HEK293T (cell line): ENCODE measurements around the gene TRIM7.
"Not testable (repeated sequence)": the region's sequence is repeated elsewhere in the genome, so short reads cannot be mapped to it uniquely, and the experiment has no call there.

Experiments
- CTCF ChIA-PET: fragments of 350-600 bp; formaldehyde crosslinking; extraction: SDS; loops from one replicate; lab custom pipeline; 2021; ENCODE audit warnings: antibody characterized with exemption, inconsistent platforms; lab: Yijun Ruan, JAX
- POLR2A ChIA-PET: fragments of 350-600 bp; formaldehyde crosslinking; extraction: SDS; loops from one replicate; lab custom pipeline; 2020; ENCODE audit warnings: antibody characterized with exemption, inconsistent platforms; lab: Yijun Ruan, JAX
- DNase-seq: peaks from one replicate; pipeline ENCODE4 v3.0.0; 2012; ENCODE audit warnings: mixed read lengths; ENCODE audit errors: extremely low spot score
- ARNT ChIP-seq: fragments of 450-650 bp; IDR thresholded peaks from 2 replicates; pipeline ENCODE4 v1.6.1; 2017; ENCODE audit warnings: mild to moderate bottlenecking
- BHLHE40 ChIP-seq: fragments of 450-650 bp; IDR thresholded peaks from 2 replicates; pipeline ENCODE4 v1.6.1; 2016; ENCODE audit warnings: mild to moderate bottlenecking, moderate library complexity, borderline replicate concordance
- CTBP1 ChIP-seq: fragments of 450-650 bp; IDR thresholded peaks from 2 replicates; pipeline ENCODE4 v1.6.1; 2016; ENCODE audit warnings: borderline replicate concordance
- ELF4 ChIP-seq: fragments of 450-650 bp; IDR thresholded peaks from 2 replicates; pipeline ENCODE4 v1.6.1; 2017; ENCODE audit warnings: antibody characterized with exemption
- FOXA1 ChIP-seq: fragments of 450-650 bp; IDR thresholded peaks from 2 replicates; pipeline ENCODE4 v1.6.1; 2016; ENCODE audit warnings: mild to moderate bottlenecking
- FOXK2 ChIP-seq: fragments of 450-650 bp; IDR thresholded peaks from 2 replicates; pipeline ENCODE4 v1.6.1; 2016; ENCODE audit warnings: mild to moderate bottlenecking
- FOXM1 ChIP-seq: fragments of 450-650 bp; IDR thresholded peaks from 2 replicates; pipeline ENCODE4 v1.6.1; 2017; ENCODE audit warnings: mild to moderate bottlenecking, borderline replicate concordance
- HDGF ChIP-seq: fragments of 450-650 bp; IDR thresholded peaks from 2 replicates; pipeline ENCODE4 v1.6.1; 2017; ENCODE audit warnings: antibody characterized with exemption, borderline replicate concordance
- L3MBTL2 ChIP-seq: fragments of 450-650 bp; conservative IDR thresholded peaks from 2 replicates; pipeline ENCODE4 v1.6.1; 2016; ENCODE audit warnings: mild to moderate bottlenecking
- LEF1 ChIP-seq: fragments of 450-650 bp; IDR thresholded peaks from 2 replicates; pipeline ENCODE4 v1.6.1; 2017; ENCODE audit warnings: mild to moderate bottlenecking, borderline replicate concordance
- NFRKB ChIP-seq: fragments of 450-650 bp; IDR thresholded peaks from 2 replicates; pipeline ENCODE4 v1.6.1; 2016; ENCODE audit warnings: mild to moderate bottlenecking, moderate library complexity
- SP1 ChIP-seq: fragments of 450-650 bp; IDR thresholded peaks from 2 replicates; pipeline ENCODE4 v1.6.1; 2017
- SUZ12 ChIP-seq: fragments of 450-650 bp; IDR thresholded peaks from 2 replicates; pipeline ENCODE4 v1.6.1; 2016; ENCODE audit warnings: mild to moderate bottlenecking
- TARDBP ChIP-seq: fragments of 450-650 bp; IDR thresholded peaks from 2 replicates; pipeline ENCODE4 v1.6.1; 2016
- ZNF384 ChIP-seq: fragments of 450-650 bp; IDR thresholded peaks from 2 replicates; pipeline ENCODE4 v1.6.1; 2016
- TF ChIP-seq, protein P1 (sequence below): fragments of 450-650 bp; IDR thresholded peaks from 2 replicates; pipeline ENCODE4 v1.6.1; 2016

TRIM7 gene

DNA sequence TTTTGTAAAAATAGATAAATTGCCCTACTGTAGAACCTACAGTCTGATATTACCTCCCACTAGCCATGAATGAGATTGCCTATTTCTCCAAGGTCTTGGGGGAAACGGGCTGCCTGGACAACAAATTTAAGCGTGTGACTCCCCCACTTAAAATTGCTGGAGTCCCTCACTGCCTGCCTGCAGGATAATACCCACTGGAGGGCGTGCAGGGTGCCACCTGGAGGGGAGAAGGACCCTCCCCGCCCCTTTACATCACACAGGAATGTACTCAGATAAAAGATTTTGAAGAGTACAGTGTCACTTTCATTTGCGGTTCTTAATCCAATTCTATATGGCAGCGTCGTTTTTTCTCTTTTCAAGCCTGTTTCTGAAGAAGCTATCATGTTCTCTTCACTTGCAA lies 6.2 kb upstream of the TRIM7 start:
- TF ChIP-seq SP1: no peak
- no peak for TF ChIP-seq ARNT
- no peak for TF ChIP-seq TARDBP
- TF ChIP-seq FOXM1: no peak
- TF ChIP-seq SUZ12: no peak
- no peak for TF ChIP-seq L3MBTL2
- TF ChIP-seq HDGF: no peak
- DNase-seq: no peak
- POLR2A ChIA-PET: interaction anchor here (1.0 to 1.8 kb wide), 3 partner anchors 12 to 33 kb away, joined by 3 to 8 read pairs (median 6); partner anchors contain the start of gene TRIM41
- CTCF ChIA-PET: no interaction called here

DNA sequence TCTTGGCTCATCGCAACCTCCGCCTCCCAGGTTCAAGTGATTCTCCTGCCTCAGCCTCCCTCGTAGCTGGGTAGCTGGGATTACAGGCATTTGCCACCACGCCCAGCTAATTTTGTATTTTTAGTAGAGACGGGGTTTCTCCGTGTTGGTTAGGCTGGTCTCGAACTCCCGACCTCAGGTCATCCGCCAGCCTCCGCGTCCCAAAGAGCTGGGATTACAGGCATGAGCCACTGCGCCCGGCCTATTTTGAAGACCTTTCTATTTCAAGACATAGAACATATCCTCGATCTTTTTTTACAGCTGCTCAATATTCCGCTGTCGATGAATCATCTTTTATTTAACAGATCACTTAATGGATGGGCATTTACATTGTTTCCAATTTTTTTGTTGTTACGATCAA lies 5.7 kb upstream of the TRIM7 start:
- POLR2A ChIA-PET: interaction anchor here (1.5 to 1.8 kb wide), 2 partner anchors 13 to 19 kb away, joined by 6 to 8 read pairs; partner anchors contain the start of gene TRIM41

DNA sequence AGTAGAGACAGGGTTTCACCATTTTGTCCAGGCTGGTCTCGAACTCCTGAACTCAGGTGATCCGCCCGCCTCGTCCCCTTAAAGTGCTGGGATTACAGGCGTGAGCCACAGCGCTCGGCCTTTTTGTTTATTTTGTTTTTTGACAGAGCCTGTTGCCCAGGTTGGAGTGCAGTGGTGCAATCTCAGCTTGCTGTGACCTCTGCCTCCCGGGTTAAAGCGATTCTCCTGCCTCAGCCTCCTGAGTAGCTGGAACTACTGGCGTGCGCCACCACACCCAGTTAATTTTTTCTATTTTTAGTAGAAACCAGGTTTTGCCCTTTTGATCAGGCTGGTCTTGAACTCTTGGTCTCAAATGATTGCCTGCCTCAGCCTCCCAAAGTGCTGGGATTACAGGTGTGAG lies 5.2 kb upstream of the TRIM7 start:
- DNase-seq, CTCF ChIA-PET: not testable (repeated sequence)
- 0 out of 2 replicates have a peak, but pooled peaks have one; percentile 19 for TF ChIP-seq ZNF384
- POLR2A ChIA-PET: interaction anchor here (1.5 to 1.8 kb wide), 2 partner anchors 13 to 18 kb away, joined by 6 to 8 read pairs; partner anchors contain the start of gene TRIM41

More for the DNA sequence above, 5.7 kb upstream of the TRIM7 start:
- DNase-seq, CTCF ChIA-PET: not testable (repeated sequence)

DNA sequence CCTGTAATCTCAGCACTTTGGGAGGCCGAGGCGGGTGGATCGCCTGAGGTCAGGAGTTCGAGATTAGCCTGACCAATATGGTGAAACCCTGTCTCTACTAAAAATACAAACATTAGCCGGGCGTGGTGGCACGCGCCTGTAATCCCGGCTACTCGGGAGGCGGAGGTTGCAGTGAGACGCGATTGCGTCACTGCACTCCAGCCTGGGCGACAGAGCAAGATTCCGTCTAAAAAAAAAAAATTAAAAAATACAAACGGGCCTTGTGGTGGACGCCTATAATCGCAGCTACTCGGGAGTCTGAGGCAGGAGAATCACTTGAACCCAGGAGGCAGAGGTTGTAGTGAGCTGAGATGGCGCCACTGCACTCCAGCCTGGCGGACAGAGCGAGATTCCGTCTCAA lies 4.0 kb upstream of the TRIM7 start:
- POLR2A ChIA-PET: interaction anchor here (2.5 to 7.6 kb wide), 2 partner anchors 18 to 36 kb away, joined by 14 to 164 read pairs; no protein-coding TSS in a partner anchor
- TF ChIP-seq ZNF384: 0 out of 2 replicates have a peak, but pooled peaks have one; percentile 5
- DNase-seq, CTCF ChIA-PET: not testable (repeated sequence)

DNA sequence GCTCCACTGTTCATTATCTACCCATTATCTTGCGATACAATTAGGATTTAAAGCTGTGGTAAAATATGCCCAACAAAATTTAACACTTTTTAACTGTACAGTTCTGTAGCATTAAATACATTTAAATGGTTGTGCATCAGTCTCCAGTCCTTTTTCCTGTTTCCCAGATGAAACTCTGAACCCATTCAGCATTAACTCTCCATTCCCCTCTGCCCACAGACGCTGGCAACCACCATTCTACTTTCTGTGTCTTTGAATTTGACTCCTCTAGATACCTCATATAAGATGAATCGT lies 2.9 kb upstream of the TRIM7 start:
- POLR2A ChIA-PET: interaction anchor here (0.8 to 7.6 kb wide), 10 partner anchors 8 to 46 kb away, joined by 4 to 164 read pairs (median 8); partner anchors contain the start of gene RACK1
- CTCF ChIA-PET: interaction anchor here (1.6 to 2.1 kb wide), 5 partner anchors 10 to 40 kb away, joined by 4 to 11 read pairs (median 6); no protein-coding TSS in a partner anchor

DNA sequence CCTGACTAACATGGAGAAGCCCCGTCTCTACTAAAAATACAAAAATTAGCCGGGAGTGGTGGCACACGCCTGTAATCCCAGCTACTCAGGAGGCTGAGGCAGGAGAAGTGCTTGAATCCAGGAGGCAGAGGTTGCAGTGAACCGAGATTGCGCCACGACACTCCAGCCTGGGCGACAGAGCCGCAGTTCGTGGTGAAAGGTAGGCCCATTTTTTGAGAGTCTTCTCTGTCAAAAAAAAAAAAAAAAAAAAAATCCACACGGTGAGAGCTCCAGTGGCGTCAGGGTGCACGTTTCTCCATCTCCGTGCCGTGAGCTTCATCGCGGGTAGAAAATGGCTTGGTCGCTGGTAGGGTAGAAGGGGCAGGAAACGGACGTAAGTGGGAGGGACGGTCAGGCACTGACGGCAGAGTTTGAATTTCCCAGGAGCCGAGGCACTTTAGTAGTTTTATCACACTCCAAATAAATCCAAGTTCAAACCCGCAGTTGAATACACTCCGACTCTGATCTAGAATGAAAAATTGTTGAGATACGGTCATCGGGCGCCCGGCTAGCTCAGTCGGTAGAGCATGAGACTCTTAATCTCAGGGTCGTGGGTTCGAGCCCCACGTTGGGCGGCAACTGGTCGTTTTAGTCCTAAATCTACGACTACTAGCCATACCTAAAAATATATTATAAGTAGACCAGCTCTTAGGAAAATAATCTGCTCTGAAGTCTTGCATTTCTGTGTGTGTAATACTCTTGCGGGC lies 2.4 kb upstream of the TRIM7 start:
- POLR2A ChIA-PET: interaction anchor here (0.8 to 7.6 kb wide), 12 partner anchors 9 to 54 kb away, joined by 4 to 164 read pairs (median 8); partner anchors contain the start of genes RACK1 and TRIM52
- DNase-seq: peak; percentile 67

More for the DNA sequence above, 2.9 kb upstream of the TRIM7 start:
- DNase-seq: no peak
- TF ChIP-seq FOXK2 (no peak), SUZ12 (no peak), ELF4 (no peak), LEF1 (no peak), FOXM1 (no peak), ARNT (no peak), NFRKB (no peak), L3MBTL2 (no peak), HDGF (no peak)
- TF ChIP-seq, protein P1, sequence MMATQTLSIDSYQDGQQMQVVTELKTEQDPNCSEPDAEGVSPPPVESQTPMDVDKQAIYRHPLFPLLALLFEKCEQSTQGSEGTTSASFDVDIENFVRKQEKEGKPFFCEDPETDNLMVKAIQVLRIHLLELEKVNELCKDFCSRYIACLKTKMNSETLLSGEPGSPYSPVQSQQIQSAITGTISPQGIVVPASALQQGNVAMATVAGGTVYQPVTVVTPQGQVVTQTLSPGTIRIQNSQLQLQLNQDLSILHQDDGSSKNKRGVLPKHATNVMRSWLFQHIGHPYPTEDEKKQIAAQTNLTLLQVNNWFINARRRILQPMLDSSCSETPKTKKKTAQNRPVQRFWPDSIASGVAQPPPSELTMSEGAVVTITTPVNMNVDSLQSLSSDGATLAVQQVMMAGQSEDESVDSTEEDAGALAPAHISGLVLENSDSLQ: no peak

DNA sequence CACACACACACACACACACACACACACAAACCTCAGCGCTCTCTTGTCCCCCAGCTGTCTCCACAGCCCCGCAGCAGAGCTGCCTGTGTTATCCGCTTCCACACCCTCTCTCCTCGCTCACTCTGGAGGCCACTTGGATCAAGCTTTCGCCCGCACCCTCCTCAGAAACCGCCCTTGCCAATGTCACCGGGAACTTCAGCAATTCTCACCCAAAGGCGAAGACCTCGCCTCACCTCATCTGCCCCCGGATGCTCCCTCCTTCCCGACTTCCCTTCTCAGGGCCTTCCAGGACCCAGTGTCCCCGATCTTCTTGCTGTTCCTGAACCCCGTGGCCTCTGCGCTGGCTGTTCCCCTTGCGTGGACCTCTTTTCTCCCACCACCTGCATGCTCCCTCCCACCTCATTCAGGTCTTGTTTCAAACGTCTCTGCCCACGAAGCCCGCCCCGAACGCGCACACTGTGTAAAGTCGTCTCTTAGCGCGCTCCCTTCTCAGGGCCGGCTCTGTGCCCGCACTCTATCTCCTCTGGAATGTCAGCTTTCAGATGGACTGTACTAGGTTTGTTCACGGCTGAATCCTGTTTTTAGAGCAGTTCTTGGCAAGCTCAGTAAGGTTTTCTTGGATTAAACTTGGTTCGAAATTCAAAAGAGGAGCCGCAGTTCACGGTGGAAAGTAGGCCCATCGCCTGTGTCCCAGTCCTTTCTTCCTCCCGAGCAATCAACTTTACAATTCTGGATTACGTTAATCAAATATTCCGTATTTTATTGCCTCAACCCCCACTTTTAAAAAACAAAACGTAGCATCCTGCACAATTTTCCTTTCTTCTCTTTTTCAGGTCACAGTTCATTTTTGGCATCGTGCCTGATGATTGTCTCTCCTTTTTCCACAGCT lies 1.0 kb upstream of the TRIM7 start:
- TF ChIP-seq SUZ12 (no peak), HDGF (no peak), LEF1 (no peak), NFRKB (no peak), TARDBP (no peak), SP1 (no peak), ARNT (no peak), FOXM1 (no peak), L3MBTL2 (no peak), ELF4 (no peak), FOXA1 (no peak), FOXK2 (no peak), CTBP1 (no peak), ZNF384 (no peak), BHLHE40 (no peak)
- TF ChIP-seq, protein P1: no peak
- ChIA-PET POLR2A (interaction anchor here (1.3 to 7.6 kb wide), 10 partner anchors 10 to 56 kb away, joined by 5 to 164 read pairs (median 8); partner anchors contain the start of genes RACK1 and TRIM52), CTCF (interaction anchor here (0.9 to 2.1 kb wide), 5 partner anchors 12 to 38 kb away, joined by 3 to 11 read pairs (median 6); no protein-coding TSS in a partner anchor)
- no peak for DNase-seq

More for the DNA sequence above, 2.4 kb upstream of the TRIM7 start:
- TF ChIP-seq BHLHE40 (no peak), LEF1 (no peak), NFRKB (no peak), ARNT (no peak), FOXM1 (no peak)
- TF ChIP-seq, protein P1: no peak
- CTCF ChIA-PET: interaction anchor here (0.8 to 2.1 kb wide), 9 partner anchors 9 to 39 kb away, joined by 3 to 11 read pairs (median 5); no protein-coding TSS in a partner anchor
